GM21367 (cell line): ENCODE measurements around the gene BRD2.

Source experiments
- ATAC-seq: cut with Tn5 transposase; IDR thresholded peaks from one replicate; pipeline ENCODE4 v1.9.1; 2021; ENCODE audit not compliant: unreplicated experiment

BRD2 gene

GRCh38 chr6:32971242-32971580 is 2.8 kb downstream of the BRD2 start:
- no peak for ATAC-seq

- ATAC-seq, result peak; percentile 35
Measured at GRCh38 chr6:32971581-32972352, 3.4 kb downstream of the BRD2 start.

GRCh38 chr6:32972353-32973143 is 4.2 kb downstream of the BRD2 start:
- no peak for ATAC-seq

GRCh38 chr6:32973144-32974015 is 5.0 kb downstream of the BRD2 start:
- no peak for ATAC-seq

- ATAC-seq, result no peak
Measured at GRCh38 chr6:32974016-32974333, 5.6 kb downstream of the BRD2 start.

GRCh38 chr6:32974541-32975308 is 6.3 kb downstream of the BRD2 start:
- no peak for ATAC-seq

GRCh38 chr6:32975886-32976285 is 7.5 kb downstream of the BRD2 start:
- ATAC-seq, result no peak

- no peak for ATAC-seq
Measured at GRCh38 chr6:32976334-32977069, 8.1 kb downstream of the BRD2 start.

GRCh38 chr6:32977272-32977952 is 9.0 kb downstream of the BRD2 start:
- ATAC-seq, result no peak

- ATAC-seq, result no peak
Measured at GRCh38 chr6:32977953-32978324, 9.5 kb downstream of the BRD2 start.

GRCh38 chr6:32979720-32980487 is 11.5 kb downstream of the BRD2 start:
- no peak for ATAC-seq

GRCh38 chr6:32980488-32981038 is 12.2 kb downstream of the BRD2 start:
- no peak for ATAC-seq

- ATAC-seq, result no peak
Measured at GRCh38 chr6:32982084-32982701, 13.8 kb downstream of the BRD2 start.

GRCh38 chr6:32982702-32983492 is 14.5 kb downstream of the BRD2 start:
- ATAC-seq, result no peak

- no peak for ATAC-seq
Measured at GRCh38 chr6:32983493-32983848, 15.1 kb downstream of the BRD2 start.

GRCh38 chr6:32983964-32984621 is 15.7 kb downstream of the BRD2 start:
- ATAC-seq, result no peak
